ENCODE measurements around the gene NKAPD1.
A peak's percentile ranks its signal among the peaks of the same experiment; 100 is the strongest.

The NKAPD1 gene

DNA sequence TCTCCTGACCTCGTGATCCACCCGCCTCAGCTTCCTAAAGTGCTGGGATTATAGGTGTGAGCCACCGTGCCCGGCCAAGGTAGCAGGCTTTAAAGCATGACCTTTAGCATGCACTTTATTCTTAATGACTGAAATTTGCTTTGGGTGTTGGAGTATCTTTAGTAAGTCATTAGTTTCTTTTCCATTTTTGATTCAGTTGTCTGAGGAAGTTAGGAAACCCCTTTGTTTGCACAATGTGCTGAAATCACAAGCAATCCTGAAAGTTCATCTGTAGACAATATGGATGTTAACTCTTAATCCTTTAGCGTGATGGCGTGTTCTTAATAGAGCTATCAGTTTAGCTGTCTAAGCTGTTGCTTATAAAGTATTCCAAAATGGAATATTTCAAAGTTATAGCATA, 29.3 kb downstream of the NKAPD1 start:
- H3K27ac ChIP-seq: no peak overlapping the region
- H3K4me3 ChIP-seq (IDR thresholded peaks at IDR 0.05; ENCODE audit: insufficient read depth, low read depth, low read length): no peak overlapping the region
- no peaks in the 10 kb centered on the region for H3K79me2 ChIP-seq (ENCODE audit: insufficient read depth, low read depth)
- H3K4me1 ChIP-seq (ENCODE audit: low read depth, poor library complexity, severe bottlenecking): peaks cover 9% of the 10 kb centered on the region
- H3K36me3 ChIP-seq (ENCODE audit: insufficient read depth): no peaks in the 10 kb centered on the region
- H2AFZ ChIP-seq (ENCODE audit: low read depth): no peak overlapping the region
- no peak overlapping the region for H3K9ac ChIP-seq
- H3K4me2 ChIP-seq: no peak overlapping the region
- H4K20me1 ChIP-seq (ENCODE audit: insufficient read depth): no peaks in the 10 kb centered on the region
- no peak for TF ChIP-seq CTCF (conservative IDR thresholded peaks at IDR 0.05; ENCODE audit: low read depth, low read length)
- no peaks in the 10 kb centered on the region for H3K27me3 ChIP-seq (ENCODE audit: insufficient read depth, low read depth)

GRCh38 chr11:112106070-112106469, 32.0 kb downstream of the NKAPD1 start:
- no peaks in the 10 kb centered on the region for H3K27me3 ChIP-seq (ENCODE audit: insufficient read depth, low read depth)
- H2AFZ ChIP-seq (ENCODE audit: low read depth): no peak overlapping the region

DNA sequence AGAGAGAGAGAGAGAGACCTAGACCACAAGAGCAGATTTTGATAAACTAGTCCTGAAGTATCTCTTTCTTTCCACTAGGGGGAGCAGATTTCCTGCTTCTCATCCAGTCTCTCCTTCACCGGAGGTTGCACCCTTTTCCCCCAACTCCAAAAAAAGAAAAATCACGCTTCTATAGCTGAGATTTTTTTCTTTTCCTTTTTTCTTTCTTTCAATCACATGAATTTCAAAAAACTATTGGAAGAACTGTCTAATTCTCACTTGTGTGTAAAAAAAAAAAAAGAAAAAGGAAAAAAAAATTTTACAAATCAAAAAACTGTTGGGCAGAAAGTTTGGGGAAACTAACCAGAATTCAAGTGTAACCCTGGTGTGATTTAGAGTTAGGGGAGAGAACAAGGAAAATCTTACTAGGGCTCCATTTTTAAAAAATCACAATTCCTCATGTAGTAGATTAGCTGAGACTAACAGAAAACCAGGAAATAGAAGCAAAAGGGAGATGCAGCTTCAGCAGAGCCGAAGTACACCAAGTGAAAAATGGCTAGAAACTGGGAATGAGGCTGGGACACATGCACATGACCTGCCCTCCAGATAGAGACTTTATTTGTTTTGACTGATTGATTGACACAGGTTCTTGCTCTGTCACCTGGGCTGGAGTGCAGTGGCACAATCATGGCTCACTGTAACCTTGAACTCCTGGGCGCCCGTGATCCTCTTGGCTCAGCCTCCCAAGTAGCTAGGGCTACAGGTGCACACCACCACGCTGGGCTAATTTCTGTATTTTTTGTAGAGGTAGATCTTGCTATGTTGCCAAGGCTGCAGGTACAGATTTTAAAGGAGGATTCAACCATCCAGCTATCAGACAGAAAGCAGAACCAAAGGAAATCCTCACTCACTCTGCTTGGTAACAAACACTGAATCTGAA, 39.7 kb downstream of the NKAPD1 start:
- Histone ChIP-seq H2AFZ (ENCODE audit: low read depth) (peak overlapping the region; percentile 12; the same call in 1 of the 2 replicates), H3K27ac (no peak overlapping the region)

More at GRCh38 chr11:112106070-112106469, 32.0 kb downstream of the NKAPD1 start:
- Histone ChIP-seq H3K27ac (no peak overlapping the region), H3K4me3 (IDR thresholded peaks at IDR 0.05; ENCODE audit: insufficient read depth, low read depth, low read length) (no peak overlapping the region), H3K4me1 (ENCODE audit: low read depth, poor library complexity, severe bottlenecking) (no peaks in the 10 kb centered on the region), H3K36me3 (ENCODE audit: insufficient read depth) (no peaks in the 10 kb centered on the region), H3K79me2 (ENCODE audit: insufficient read depth, low read depth) (no peaks in the 10 kb centered on the region), H3K4me2 (no peak overlapping the region), H4K20me1 (ENCODE audit: insufficient read depth) (no peaks in the 10 kb centered on the region), H3K9ac (no peak overlapping the region)
- no peak for TF ChIP-seq CTCF (conservative IDR thresholded peaks at IDR 0.05; ENCODE audit: low read depth, low read length)

GRCh38 chr11:112114460-112114859, 40.4 kb downstream of the NKAPD1 start:
- no peak for TF ChIP-seq CTCF (conservative IDR thresholded peaks at IDR 0.05; ENCODE audit: low read depth, low read length)
- no peak overlapping the region for H3K9ac ChIP-seq
- H3K4me2 ChIP-seq: no peak overlapping the region
- no peak overlapping the region for H3K27ac ChIP-seq
- no peaks in the 10 kb centered on the region for H3K79me2 ChIP-seq (ENCODE audit: insufficient read depth, low read depth)
- H3K36me3 ChIP-seq (ENCODE audit: insufficient read depth): no peaks in the 10 kb centered on the region
- H3K4me3 ChIP-seq (IDR thresholded peaks at IDR 0.05; ENCODE audit: insufficient read depth, low read depth, low read length): no peak overlapping the region
- no peaks in the 10 kb centered on the region for H3K27me3 ChIP-seq (ENCODE audit: insufficient read depth, low read depth)
- H3K4me1 ChIP-seq (ENCODE audit: low read depth, poor library complexity, severe bottlenecking): peaks cover 26% of the 10 kb centered on the region
- H4K20me1 ChIP-seq (ENCODE audit: insufficient read depth): no peaks in the 10 kb centered on the region
- H2AFZ ChIP-seq (ENCODE audit: low read depth): no peak overlapping the region

More for the DNA sequence above, 39.7 kb downstream of the NKAPD1 start:
- no peaks in the 10 kb centered on the region for H3K79me2 ChIP-seq (ENCODE audit: insufficient read depth, low read depth)
- peaks cover 23% of the 10 kb centered on the region for H3K4me1 ChIP-seq (ENCODE audit: low read depth, poor library complexity, severe bottlenecking)
- TF ChIP-seq CTCF (conservative IDR thresholded peaks at IDR 0.05; ENCODE audit: low read depth, low read length): peak; percentile 64
- no peak overlapping the region for H3K4me3 ChIP-seq (IDR thresholded peaks at IDR 0.05; ENCODE audit: insufficient read depth, low read depth, low read length)
- H3K36me3 ChIP-seq (ENCODE audit: insufficient read depth): no peaks in the 10 kb centered on the region
- H3K4me2 ChIP-seq: peak overlapping the region; percentile 19
- H3K9ac ChIP-seq: no peak overlapping the region
- H4K20me1 ChIP-seq (ENCODE audit: insufficient read depth): no peaks in the 10 kb centered on the region
- H3K27me3 ChIP-seq (ENCODE audit: insufficient read depth, low read depth): no peaks in the 10 kb centered on the region
